ENCODE measurements around the gene RUFY1. TPM values are rescaled to one million over a fixed set of nuclear protein-coding genes. Genes with fewer than 3 reads are reported as not detected.
"Not testable (repeated sequence)": the region's sequence is repeated elsewhere in the genome, so short reads cannot be mapped to it uniquely, and the experiment has no call there.

The RUFY1 gene
- total and polyA plus RNA-seq, 7 experiments from 2014 or later = 21.0 to 63.0 (median 46.1) TPM

- intact Hi-C loops (cut with micrococcal nuclease) = no loop called here
- H3K27ac Mint-ChIP-seq = peak overlapping the region in 5 of 9 donors; percentile 25 to 88 (median 85)
- H3K4me3 Mint-ChIP-seq = peak overlapping the region in 7 of 10 donors; percentile 62 to 85 (median 80)
Observed at GRCh38 chr5:179533907-179534306, 16.4 kb upstream of the RUFY1 start.

GRCh38 chr5:179534431-179534830, 15.9 kb upstream of the RUFY1 start:
- intact Hi-C loops (cut with micrococcal nuclease) = no loop called here
- peak; percentile 48 for ATAC-seq
- Mint-ChIP-seq H3K27ac (peak overlapping the region in 8 of 9 donors; percentile 1 to 88 (median 73)), H3K27me3 (peaks cover 0 to 2% (median 0%) of the 10 kb centered on the region in 5 donors), H3K4me1 (peaks cover 6 to 16% (median 13%) of the 10 kb centered on the region in 7 donors), H3K9me3 (peaks cover 0 to 1% (median 0%) of the 10 kb centered on the region in 11 donors), H3K36me3 (peaks cover 0 to 10% (median 7%) of the 10 kb centered on the region in 5 donors), H3K4me3 (peak overlapping the region; percentile 58 to 85 (median 80))
- no peaks in the 10 kb centered on the region for H3K27me3 ChIP-seq (ENCODE audit: control insufficient read depth in 2 of 2, insufficient read depth in 2 of 2, low read length in 2 of 2)
- no peaks in the 10 kb centered on the region for H3K36me3 ChIP-seq (ENCODE audit: control insufficient read depth in 2 of 3, insufficient read depth in 3 of 3, low read length in 3 of 3)
- peaks cover 5 to 11% of the 10 kb centered on the region in 2 donors for H3K4me1 ChIP-seq (ENCODE audit: control insufficient read depth in 2 of 2, insufficient read depth in 2 of 2, low read length in 2 of 2)
- H3K9me3 ChIP-seq (ENCODE audit: control insufficient read depth in 2 of 3, low read length in 3 of 3) = no peaks in the 10 kb centered on the region
- no peak overlapping the region for H3K27ac ChIP-seq (ENCODE audit: low read depth, low read length)
- DNase-seq = peak in 2 of 9 donors; percentile 8 to 25
- no peak overlapping the region for H3K4me3 ChIP-seq (ENCODE audit: low read length)
- CTCF ChIA-PET = no interaction called here
- POLR2A ChIA-PET = interaction anchor here (1.4 to 3.8 kb wide), 2 partner anchors 16 to 25 kb away, joined by 6 to 14 read pairs; partner anchors contain the start of gene RUFY1

More at GRCh38 chr5:179533907-179534306, 16.4 kb upstream of the RUFY1 start:
- ChIA-PET POLR2A (interaction anchor here (1.4 to 3.8 kb wide), 3 partner anchors 17 to 25 kb away, joined by 6 to 15 read pairs (median 14); partner anchors contain the start of gene RUFY1), CTCF (no interaction called here)
- no peak for ATAC-seq
- H3K4me1 ChIP-seq (ENCODE audit: control insufficient read depth in 2 of 2, insufficient read depth in 2 of 2, low read length in 2 of 2) = peaks cover 5 to 11% of the 10 kb centered on the region in 2 donors
- H3K4me3 ChIP-seq (ENCODE audit: low read length) = no peak overlapping the region
- no peaks in the 10 kb centered on the region for H3K36me3 ChIP-seq (ENCODE audit: control insufficient read depth in 2 of 3, insufficient read depth in 3 of 3, low read length in 3 of 3)
- H3K9me3 ChIP-seq (ENCODE audit: control insufficient read depth in 2 of 3, low read length in 3 of 3) = no peaks in the 10 kb centered on the region
- Mint-ChIP-seq H3K9me3 (peaks cover 0 to 1% (median 0%) of the 10 kb centered on the region in 11 donors), H3K27me3 (peaks cover 0 to 2% (median 0%) of the 10 kb centered on the region in 5 donors), H3K36me3 (peaks cover 0 to 8% (median 5%) of the 10 kb centered on the region in 5 donors), H3K4me1 (peaks cover 6 to 16% (median 13%) of the 10 kb centered on the region in 7 donors)
- no peak for DNase-seq
- H3K27me3 ChIP-seq (ENCODE audit: control insufficient read depth in 2 of 2, insufficient read depth in 2 of 2, low read length in 2 of 2) = no peaks in the 10 kb centered on the region
- no peak overlapping the region for H3K27ac ChIP-seq (ENCODE audit: low read depth, low read length)

GRCh38 chr5:179536676-179537075, 13.7 kb upstream of the RUFY1 start:
- no peak overlapping the region for H3K27ac Mint-ChIP-seq
- H3K4me3 ChIP-seq (ENCODE audit: low read length) = no peak overlapping the region
- ChIA-PET POLR2A (interaction anchor here (0.7 to 1.8 kb wide), 2 partner anchors 14 to 87 kb away, joined by 3 to 9 read pairs; partner anchors contain the start of genes HNRNPH1 and RUFY1), CTCF (interaction anchor here (0.6 to 0.7 kb wide), 2 partner anchors 18 to 80 kb away, joined by 3 to 7 read pairs; no protein-coding TSS in a partner anchor)
- H3K36me3 ChIP-seq (ENCODE audit: control insufficient read depth in 2 of 3, insufficient read depth in 3 of 3, low read length in 3 of 3) = no peaks in the 10 kb centered on the region
- peaks cover 6 to 11% (median 8%) of the 10 kb centered on the region in 7 donors for H3K4me1 Mint-ChIP-seq
- DNase-seq = no peak
- H3K27me3 ChIP-seq (ENCODE audit: control insufficient read depth in 2 of 2, insufficient read depth in 2 of 2, low read length in 2 of 2) = no peaks in the 10 kb centered on the region
- H3K4me3 Mint-ChIP-seq = no peak overlapping the region
- peaks cover 0 to 1% (median 0%) of the 10 kb centered on the region in 11 donors for H3K9me3 Mint-ChIP-seq
- H3K27ac ChIP-seq (ENCODE audit: low read depth, low read length) = no peak overlapping the region
- H3K27me3 Mint-ChIP-seq = no peaks in the 10 kb centered on the region
- intact Hi-C loops (cut with micrococcal nuclease) = no loop called here
- no peak for ATAC-seq
- no peaks in the 10 kb centered on the region for H3K9me3 ChIP-seq (ENCODE audit: control insufficient read depth in 2 of 3, low read length in 3 of 3)
- H3K4me1 ChIP-seq (ENCODE audit: control insufficient read depth in 2 of 2, insufficient read depth in 2 of 2, low read length in 2 of 2) = peaks cover 0 to 6% of the 10 kb centered on the region in 2 donors
- peaks cover 0 to 10% (median 5%) of the 10 kb centered on the region in 5 donors for H3K36me3 Mint-ChIP-seq

GRCh38 chr5:179542170-179542569, 8.2 kb upstream of the RUFY1 start:
- intact Hi-C loops (cut with micrococcal nuclease) = no loop called here
- Histone ChIP-seq H3K27ac (ENCODE audit: low read depth, low read length) (no peak overlapping the region), H3K4me3 (ENCODE audit: low read length) (no peak overlapping the region), H3K36me3 (ENCODE audit: control insufficient read depth in 2 of 3, insufficient read depth in 3 of 3, low read length in 3 of 3) (no peaks in the 10 kb centered on the region), H3K4me1 (ENCODE audit: control insufficient read depth in 2 of 2, insufficient read depth in 2 of 2, low read length in 2 of 2) (no peaks in the 10 kb centered on the region), H3K27me3 (ENCODE audit: control insufficient read depth in 2 of 2, insufficient read depth in 2 of 2, low read length in 2 of 2) (no peaks in the 10 kb centered on the region), H3K9me3 (ENCODE audit: control insufficient read depth in 2 of 3, low read length in 3 of 3) (no peaks in the 10 kb centered on the region)
- DNase-seq (no peak), ATAC-seq (no peak)
- H3K27me3 Mint-ChIP-seq = no peaks in the 10 kb centered on the region
- peaks cover 0 to 4% (median 0%) of the 10 kb centered on the region in 7 donors for H3K4me1 Mint-ChIP-seq
- CTCF ChIA-PET = no interaction called here
- H3K36me3 Mint-ChIP-seq = peaks cover 0 to 10% (median 4%) of the 10 kb centered on the region in 5 donors
- H3K27ac Mint-ChIP-seq = no peak overlapping the region
- H3K9me3 Mint-ChIP-seq = peaks cover 0 to 1% (median 0%) of the 10 kb centered on the region in 11 donors
- POLR2A ChIA-PET = interaction anchor here (0.6 to 1.3 kb wide), 6 partner anchors 9 to 81 kb away, joined by 3 to 4 read pairs (median 3); partner anchors contain the start of genes HNRNPH1 and RUFY1
- H3K4me3 Mint-ChIP-seq = no peak overlapping the region

GRCh38 chr5:179543275-179543674, 7.1 kb upstream of the RUFY1 start:
- H3K9me3 Mint-ChIP-seq; H3K4me1 Mint-ChIP-seq; intact Hi-C loops (cut with micrococcal nuclease); H3K27ac ChIP-seq (ENCODE audit: low read depth, low read length); H3K36me3 ChIP-seq (ENCODE audit: control insufficient read depth in 2 of 3, insufficient read depth in 3 of 3, low read length in 3 of 3); H3K9me3 ChIP-seq (ENCODE audit: control insufficient read depth in 2 of 3, low read length in 3 of 3); H3K4me1 ChIP-seq (ENCODE audit: control insufficient read depth in 2 of 2, insufficient read depth in 2 of 2, low read length in 2 of 2); H3K36me3 Mint-ChIP-seq; H3K27me3 ChIP-seq (ENCODE audit: control insufficient read depth in 2 of 2, insufficient read depth in 2 of 2, low read length in 2 of 2); DNase-seq; H3K4me3 Mint-ChIP-seq; H3K27me3 Mint-ChIP-seq; POLR2A ChIA-PET; H3K4me3 ChIP-seq (ENCODE audit: low read length); CTCF ChIA-PET; ATAC-seq: not testable (repeated sequence)
- H3K27ac Mint-ChIP-seq = peak overlapping the region in 1 of 9 donors; percentile 65

GRCh38 chr5:179553006-179553405, 2.7 kb downstream of the RUFY1 start:
- Histone ChIP-seq H3K36me3 (ENCODE audit: control insufficient read depth in 2 of 3, insufficient read depth in 3 of 3, low read length in 3 of 3) (no peaks in the 10 kb centered on the region), H3K27me3 (ENCODE audit: control insufficient read depth in 2 of 2, insufficient read depth in 2 of 2, low read length in 2 of 2) (no peaks in the 10 kb centered on the region), H3K27ac (ENCODE audit: low read depth, low read length) (no peak overlapping the region), H3K9me3 (ENCODE audit: control insufficient read depth in 2 of 3, low read length in 3 of 3) (no peaks in the 10 kb centered on the region), H3K4me3 (ENCODE audit: low read length) (no peak overlapping the region), H3K4me1 (ENCODE audit: control insufficient read depth in 2 of 2, insufficient read depth in 2 of 2, low read length in 2 of 2) (peaks cover 12 to 15% of the 10 kb centered on the region in 2 donors)
- H3K27me3 Mint-ChIP-seq = peaks cover 0 to 4% (median 0%) of the 10 kb centered on the region in 5 donors
- intact Hi-C loops (cut with micrococcal nuclease) = loop anchor here (2.0 to 10.0 kb wide), 7 partner anchors 272 to 1348 kb away; partner anchors contain the start of genes HNRNPAB (in 2 of the 2), TBC1D9B (in 2 of the 2), CNOT6 (in 1 of the 2) and MRNIP (in 1 of the 2)
- H3K36me3 Mint-ChIP-seq = peaks cover 0 to 15% (median 9%) of the 10 kb centered on the region in 5 donors
- H3K9me3 Mint-ChIP-seq = peaks cover 0 to 5% (median 0%) of the 10 kb centered on the region in 11 donors
- POLR2A ChIA-PET = interaction anchor here (0.8 to 5.4 kb wide), 3 partner anchors 23 to 72 kb away, joined by 3 to 64 read pairs (median 5); partner anchors contain the start of gene HNRNPH1
- no peak overlapping the region for H3K27ac Mint-ChIP-seq
- ATAC-seq (no peak), DNase-seq (peak in 1 of 9 donors; percentile 20)
- peaks cover 10 to 56% (median 41%) of the 10 kb centered on the region in 7 donors for H3K4me1 Mint-ChIP-seq
- peak overlapping the region in 5 of 10 donors; percentile 6 to 98 (median 58) for H3K4me3 Mint-ChIP-seq
- CTCF ChIA-PET = no interaction called here

All from naive thymus-derived CD4-positive, alpha-beta T cell (primary cell).